Sigmoid colon (tissue), 4 donors: ENCODE data around the gene TECR.

Source experiments
- EP300 ChIP-seq, 4 donors: sonication (generic); formaldehyde crosslinking; IDR thresholded peaks; one replicate each; pipeline ENCODE4 v1.6.1; 2017; ENCODE audit warnings: antibody characterized with exemption in 4 of 4
- POLR2A ChIP-seq, 2 donors: fragments of 450-650 bp; IDR thresholded peaks; one replicate each; pipeline ENCODE4 v1.6.1; 2016; ENCODE audit warnings: antibody characterized with exemption in 2 of 2, mild to moderate bottlenecking in 2 of 2, moderate library complexity in 2 of 2
- POLR2AphosphoS5 ChIP-seq, 4 donors: sonication (generic); formaldehyde crosslinking; IDR thresholded peaks; one replicate each; pipeline ENCODE4 v1.6.1; 2017; ENCODE audit warnings: antibody characterized with exemption in 4 of 4
- TF ChIP-seq, protein P1 (sequence below), 4 experiments: fragments of 450-650 bp in 3 of 4; fragments of 200-600 bp in 1 of 4; IDR thresholded peaks; one replicate each; pipeline ENCODE4 v1.5.1; 2016 to 2019; ENCODE audit warnings: antibody characterized with exemption in 4 of 4, mild to moderate bottlenecking in 3 of 4, moderate library complexity in 2 of 4

DNA sequence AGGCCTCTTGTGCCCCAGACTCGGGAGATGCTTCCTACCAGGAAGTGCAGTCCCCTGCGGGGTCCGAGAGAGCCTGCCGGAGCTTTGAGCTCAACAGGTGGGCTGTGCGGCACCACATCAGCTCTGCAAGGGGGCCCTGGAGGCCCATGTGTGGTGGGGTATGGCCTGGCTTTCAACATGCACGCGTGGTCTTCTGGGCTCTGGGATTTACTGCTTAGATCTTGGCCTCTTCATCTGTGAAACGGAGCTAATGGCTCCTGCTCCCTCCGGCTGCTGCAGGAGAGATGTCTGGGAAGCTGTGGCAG is 24.5 kb downstream of the TECR start:
- TF ChIP-seq, protein P1, sequence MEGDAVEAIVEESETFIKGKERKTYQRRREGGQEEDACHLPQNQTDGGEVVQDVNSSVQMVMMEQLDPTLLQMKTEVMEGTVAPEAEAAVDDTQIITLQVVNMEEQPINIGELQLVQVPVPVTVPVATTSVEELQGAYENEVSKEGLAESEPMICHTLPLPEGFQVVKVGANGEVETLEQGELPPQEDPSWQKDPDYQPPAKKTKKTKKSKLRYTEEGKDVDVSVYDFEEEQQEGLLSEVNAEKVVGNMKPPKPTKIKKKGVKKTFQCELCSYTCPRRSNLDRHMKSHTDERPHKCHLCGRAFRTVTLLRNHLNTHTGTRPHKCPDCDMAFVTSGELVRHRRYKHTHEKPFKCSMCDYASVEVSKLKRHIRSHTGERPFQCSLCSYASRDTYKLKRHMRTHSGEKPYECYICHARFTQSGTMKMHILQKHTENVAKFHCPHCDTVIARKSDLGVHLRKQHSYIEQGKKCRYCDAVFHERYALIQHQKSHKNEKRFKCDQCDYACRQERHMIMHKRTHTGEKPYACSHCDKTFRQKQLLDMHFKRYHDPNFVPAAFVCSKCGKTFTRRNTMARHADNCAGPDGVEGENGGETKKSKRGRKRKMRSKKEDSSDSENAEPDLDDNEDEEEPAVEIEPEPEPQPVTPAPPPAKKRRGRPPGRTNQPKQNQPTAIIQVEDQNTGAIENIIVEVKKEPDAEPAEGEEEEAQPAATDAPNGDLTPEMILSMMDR (IDR thresholded peaks at IDR 0.05) = no peak
- TF ChIP-seq EP300 (IDR thresholded peaks at IDR 0.05) (no peak), POLR2A (IDR thresholded peaks at IDR 0.05) (no peak), POLR2AphosphoS5 (IDR thresholded peaks at IDR 0.05) (no peak)
